ENCODE measurements around the gene UMPS. TPM values are rescaled to one million over a fixed set of nuclear protein-coding genes. Genes with fewer than 3 reads are reported as not detected.

Gene UMPS
- 10 to 100 TPM; 20.7 to 37.2 (median 28.2) TPM for total RNA-seq

GRCh38 chr3:124730129-124730940, at the start of gene UMPS:
TSS of gene UMPS (plus strand) at chr3:124730452. CDS start at chr3:124730472, 20 bp downstream.
- TF ChIP-seq, protein P1, sequence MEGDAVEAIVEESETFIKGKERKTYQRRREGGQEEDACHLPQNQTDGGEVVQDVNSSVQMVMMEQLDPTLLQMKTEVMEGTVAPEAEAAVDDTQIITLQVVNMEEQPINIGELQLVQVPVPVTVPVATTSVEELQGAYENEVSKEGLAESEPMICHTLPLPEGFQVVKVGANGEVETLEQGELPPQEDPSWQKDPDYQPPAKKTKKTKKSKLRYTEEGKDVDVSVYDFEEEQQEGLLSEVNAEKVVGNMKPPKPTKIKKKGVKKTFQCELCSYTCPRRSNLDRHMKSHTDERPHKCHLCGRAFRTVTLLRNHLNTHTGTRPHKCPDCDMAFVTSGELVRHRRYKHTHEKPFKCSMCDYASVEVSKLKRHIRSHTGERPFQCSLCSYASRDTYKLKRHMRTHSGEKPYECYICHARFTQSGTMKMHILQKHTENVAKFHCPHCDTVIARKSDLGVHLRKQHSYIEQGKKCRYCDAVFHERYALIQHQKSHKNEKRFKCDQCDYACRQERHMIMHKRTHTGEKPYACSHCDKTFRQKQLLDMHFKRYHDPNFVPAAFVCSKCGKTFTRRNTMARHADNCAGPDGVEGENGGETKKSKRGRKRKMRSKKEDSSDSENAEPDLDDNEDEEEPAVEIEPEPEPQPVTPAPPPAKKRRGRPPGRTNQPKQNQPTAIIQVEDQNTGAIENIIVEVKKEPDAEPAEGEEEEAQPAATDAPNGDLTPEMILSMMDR (IDR thresholded peaks at IDR 0.05), result no peak
- ATAC-seq (ENCODE audit: low FRiP score) (peak; percentile 87), DNase-seq (ENCODE audit: low spot score) (peak; percentile 70)

- ATAC-seq (ENCODE audit: low FRiP score) (no peak), DNase-seq (ENCODE audit: low spot score) (no peak)
- TF ChIP-seq, protein P1 (IDR thresholded peaks at IDR 0.05), result no peak
These were observed 49.7 kb upstream of the UMPS start for GRCh38 chr3:124680521-124680920.

- TF ChIP-seq, protein P1 (IDR thresholded peaks at IDR 0.05), result no peak
- ATAC-seq (ENCODE audit: low FRiP score), result no peak
These were observed 48.0 kb upstream of the UMPS start for GRCh38 chr3:124682263-124682662.

GRCh38 chr3:124684459-124684858, 45.8 kb upstream of the UMPS start:
- ATAC-seq (ENCODE audit: low FRiP score) (no peak), DNase-seq (ENCODE audit: low spot score) (no peak)
- TF ChIP-seq, protein P1 (IDR thresholded peaks at IDR 0.05), result no peak

More at GRCh38 chr3:124682263-124682662, 48.0 kb upstream of the UMPS start:
- DNase-seq (ENCODE audit: low spot score), result no peak

GRCh38 chr3:124685067-124685466, 45.2 kb upstream of the UMPS start:
- TF ChIP-seq, protein P1 (IDR thresholded peaks at IDR 0.05), result no peak
- DNase-seq (ENCODE audit: low spot score) (no peak), ATAC-seq (ENCODE audit: low FRiP score) (no peak)

DNA sequence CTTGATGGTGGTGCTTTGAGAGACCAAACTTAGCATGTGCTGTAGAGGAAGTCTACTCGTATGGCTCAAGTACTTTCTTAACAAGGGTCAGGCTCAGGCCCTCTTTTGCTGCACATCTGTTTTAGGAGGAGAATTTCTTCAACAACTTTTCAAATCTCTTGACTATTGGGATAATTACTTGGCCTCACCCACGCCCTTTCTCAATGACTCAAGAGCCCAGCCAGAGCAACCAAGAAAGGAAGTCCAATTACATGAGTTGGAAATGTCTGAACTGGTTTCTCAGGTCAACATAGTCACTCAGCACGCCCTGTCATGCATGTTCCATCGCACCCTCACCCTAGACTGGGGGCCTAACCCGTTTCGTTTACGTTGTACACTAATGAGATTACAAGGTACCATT, 44.8 kb upstream of the UMPS start:
- TF ChIP-seq, protein P1 (IDR thresholded peaks at IDR 0.05), result no peak
- DNase-seq (ENCODE audit: low spot score), result no peak
- no peak for ATAC-seq (ENCODE audit: low FRiP score)

Measured in omental fat pad (tissue), 4 donors.